H1 (cell line): ENCODE data around the gene GPSM1. TPM values are rescaled to one million over a fixed set of nuclear protein-coding genes. Genes with fewer than 3 reads are reported as not detected.

Source experiments
- CTCF ChIA-PET: fragments of 300-600 bp; sonication (Branson Sonifier 250); formaldehyde crosslinking; loops from one replicate; lab custom pipeline; 2021; ENCODE audit not compliant: partially characterized antibody; lab: Charles Lee
- POLR2A ChIA-PET: fragments of 300-600 bp; sonication (Branson Sonifier 250); formaldehyde crosslinking; loops from one replicate; lab custom pipeline; 2021; ENCODE audit warnings: inconsistent platforms; ENCODE audit not compliant: partially characterized antibody; lab: Charles Lee
- DNase-seq, 2 experiments: peaks; one replicate each; pipeline versions ENCODE4 v3.0.0 to v3.0.0-alpha.2; 2010 to 2022; ENCODE audit warnings: low spot score in 2 of 2, low read depth in 1 of 2, mixed read lengths in 1 of 2
- FAIRE-seq: peaks from 2 replicates; lab custom pipeline; 2011; peaks lifted over from hg19 to GRCh38; lab: Jason Lieb, UNC
- H2AFZ ChIP-seq: 2 replicates; pipeline ENCODE4 v1.8.1; 2012; ENCODE audit warnings: low read length, inconsistent platforms
- H2AK5ac ChIP-seq: 2 replicates; pipeline ENCODE4 v1.6.1; 2013; ENCODE audit warnings: low read depth, low read length
- H2BK120ac ChIP-seq: replicated peaks from 2 replicates; pipeline ENCODE3; 2013; ENCODE audit warnings: low read depth, low read length, inconsistent platforms
- H2BK12ac ChIP-seq: 2 replicates; pipeline ENCODE4 v1.6.1; 2013; ENCODE audit warnings: low read depth, low read length
- H2BK15ac ChIP-seq: 2 replicates; pipeline ENCODE4 v1.6.1; 2013; ENCODE audit warnings: low read length
- H2BK20ac ChIP-seq: 2 replicates; pipeline ENCODE4 v1.6.1; 2013; ENCODE audit warnings: low read length
- H2BK5ac ChIP-seq: 2 replicates; pipeline ENCODE4 v1.6.1; 2013; ENCODE audit warnings: low read depth, low read length
- H3K14ac ChIP-seq: 2 replicates; pipeline ENCODE4 v1.6.1; 2013; ENCODE audit warnings: inconsistent platforms; ENCODE audit not compliant: insufficient read length
- H3K18ac ChIP-seq: 2 replicates; pipeline ENCODE4 v1.6.1; 2013; ENCODE audit warnings: low read length; ENCODE audit errors: extremely low read depth
- H3K23ac ChIP-seq: 2 replicates; pipeline ENCODE4 v1.6.1; 2013; ENCODE audit warnings: inconsistent platforms; ENCODE audit not compliant: insufficient read length
- H3K23me2 ChIP-seq: 2 replicates; pipeline ENCODE4 v1.6.1; 2013; ENCODE audit warnings: low read depth, low read length
- H3K27ac ChIP-seq: 2 replicates; pipeline ENCODE4 v1.6.1; 2011; ENCODE audit warnings: low read depth, low read length, inconsistent platforms
- H3K27me3 ChIP-seq, 4 experiments: replicated peaks in 1 of 4; 1 replicate in 1 of 4; 2 replicates in 3 of 4; pipeline versions ENCODE4 v1.6.1 to v1.8.1; 2011 to 2013; ENCODE audit warnings: low read length in 3 of 4, mild to moderate bottlenecking in 3 of 4, inconsistent platforms in 2 of 4, mixed read lengths in 2 of 4, moderate library complexity in 1 of 4; ENCODE audit not compliant: control insufficient read depth in 3 of 4, insufficient read depth in 3 of 4; ENCODE audit errors: extremely low read depth in 1 of 4
- H3K36me3 ChIP-seq, 4 experiments: 2 replicates each; pipeline versions ENCODE4 v1.6.1 to v1.8.1; 2011 to 2013; ENCODE audit warnings: mild to moderate bottlenecking in 4 of 4, low read length in 3 of 4, moderate library complexity in 2 of 4, control low read depth in 1 of 4, inconsistent platforms in 1 of 4; ENCODE audit not compliant: insufficient read depth in 4 of 4, control insufficient read depth in 2 of 4
- H3K4ac ChIP-seq: replicated peaks from 2 replicates; pipeline ENCODE3; 2013; ENCODE audit warnings: low read length, low read depth, mixed read lengths, inconsistent platforms; ENCODE audit not compliant: insufficient read length
- H3K4me1 ChIP-seq, 4 experiments: replicated peaks in 1 of 4; 1 replicate in 1 of 4; 2 replicates in 3 of 4; pipeline versions ENCODE4 v1.6.1 to v1.8.1; 2011 to 2013; ENCODE audit warnings: low read length in 3 of 4, inconsistent platforms in 2 of 4, mixed read lengths in 1 of 4; ENCODE audit not compliant: insufficient read depth in 4 of 4, control insufficient read depth in 3 of 4
- H3K4me2 ChIP-seq, 2 experiments: 2 replicates each; pipeline versions ENCODE4 v1.6.1 to v1.8.1; 2011 to 2013; ENCODE audit warnings: low read depth in 2 of 2, low read length in 2 of 2, control low read depth in 1 of 2, inconsistent platforms in 1 of 2, mild to moderate bottlenecking in 1 of 2; ENCODE audit not compliant: insufficient read depth in 1 of 2
- H3K4me3 ChIP-seq, 4 experiments: fragments of 200-600, 300-600 bp in 1 of 4; sonication (generic), shearing (Covaris generic), sonication (Bioruptor Twin) in 1 of 4; 2 replicates each; pipeline versions ENCODE4 v1.5.1 to v1.8.1; 2011 to 2016; ENCODE audit warnings: low read length in 4 of 4, low read depth in 3 of 4, control low read depth in 2 of 4, inconsistent platforms in 2 of 4, mild to moderate bottlenecking in 2 of 4, mixed read lengths in 1 of 4, moderate library complexity in 1 of 4; ENCODE audit not compliant: insufficient read depth in 2 of 4; ENCODE audit errors: extremely low read depth in 1 of 4
- H3K56ac ChIP-seq: replicated peaks from 2 replicates; pipeline ENCODE3; 2013; ENCODE audit warnings: low read depth, mild to moderate bottlenecking, mixed read lengths, low read length, inconsistent platforms; ENCODE audit not compliant: insufficient read length
- H3K79me1 ChIP-seq: 2 replicates; pipeline ENCODE4 v1.6.1; 2013; ENCODE audit warnings: low read depth, low read length, control low read depth
- H3K79me2 ChIP-seq, 2 experiments: 2 replicates each; pipeline versions ENCODE4 v1.6.1 to v1.8.1; 2012 to 2013; ENCODE audit warnings: low read length in 2 of 2, mild to moderate bottlenecking in 2 of 2, inconsistent platforms in 1 of 2; ENCODE audit not compliant: insufficient read depth in 2 of 2, control insufficient read depth in 1 of 2
- H3K9ac ChIP-seq, 4 experiments: replicated peaks in 1 of 4; 1 replicate in 1 of 4; 2 replicates in 3 of 4; pipeline versions ENCODE4 v1.6.1 to v1.8.1; 2011 to 2013; ENCODE audit warnings: low read depth in 3 of 4, low read length in 3 of 4, control low read depth in 2 of 4, mild to moderate bottlenecking in 2 of 4, moderate library complexity in 2 of 4, inconsistent platforms in 1 of 4; ENCODE audit errors: extremely low read depth in 1 of 4
- H3K9me3 ChIP-seq, 2 experiments: 2 replicates each; pipeline versions ENCODE4 v1.6.1 to v1.8.1; 2012 to 2013; ENCODE audit warnings: mild to moderate bottlenecking in 2 of 2, moderate library complexity in 2 of 2, control low read depth in 1 of 2, inconsistent platforms in 1 of 2, low read depth in 1 of 2, low read length in 1 of 2, mixed read lengths in 1 of 2; ENCODE audit not compliant: insufficient read depth in 2 of 2
- H4K20me1 ChIP-seq, 2 experiments: replicated peaks in 1 of 2; 2 replicates each; pipeline versions ENCODE3 to v1.8.1; 2011 to 2013; ENCODE audit warnings: inconsistent platforms in 2 of 2, low read length in 2 of 2, mild to moderate bottlenecking in 1 of 2; ENCODE audit not compliant: insufficient read depth in 2 of 2, control insufficient read depth in 1 of 2
- H4K5ac ChIP-seq: 2 replicates; pipeline ENCODE4 v1.6.1; 2013; ENCODE audit warnings: low read length, low read depth, mixed read lengths, inconsistent platforms; ENCODE audit not compliant: insufficient read length
- H4K8ac ChIP-seq: 2 replicates; pipeline ENCODE4 v1.8.0; 2013; ENCODE audit warnings: mild to moderate bottlenecking, moderate library complexity, low read length, inconsistent platforms; ENCODE audit not compliant: insufficient read depth; ENCODE audit errors: extremely low read depth
- H4K91ac ChIP-seq: replicated peaks from 2 replicates; pipeline ENCODE3; 2013; ENCODE audit warnings: low read length, mixed read lengths, inconsistent platforms; ENCODE audit not compliant: insufficient read length
- RBBP5 ChIP-seq: IDR thresholded peaks from 2 replicates; pipeline ENCODE4 v1.7.1; 2012; ENCODE audit warnings: low read depth, mild to moderate bottlenecking, inconsistent platforms, low read length, moderate library complexity, borderline replicate concordance
- WGBS, 2 experiments: shearing (Covaris generic) in 1 of 2; methylation state at CpG; one replicate each; pipeline versions ENCODE4 v1.1.6 to v1.1.7; 2013 to 2015; ENCODE audit warnings: low lambda C conversion rate in 2 of 2, mixed read lengths in 2 of 2, inconsistent platforms in 1 of 2, low coverage in 1 of 2, missing lambda C conversion rate in 1 of 2; ENCODE audit not compliant: insufficient replicate concordance in 2 of 2, insufficient coverage in 1 of 2, insufficient read length in 1 of 2; ENCODE audit errors: extremely low coverage in 1 of 2, missing lambda C conversion rate in 1 of 2; 5-methylcytosine and 5-hydroxymethylcytosine counted together
- polyA plus RNA-seq, 7 experiments: library from polyadenylated mRNA; depleted of rRNA in 3 of 7; stranded (reverse) in 5 of 7; unstranded in 2 of 7; fragments of >200 nt in 5 of 7; fragments of 200-250 nt in 2 of 7; gene quantifications; 1 replicate in 5 of 7; 2 replicates in 1 of 7; 4 replicates in 1 of 7; pipeline versions ENCODE4 v1.2.1 to v1.2.3, GENCODE V29; 2011 to 2013; ENCODE audit warnings: missing spikeins in 2 of 7, mixed read lengths in 2 of 7
- total RNA-seq: library from RNA; stranded (reverse); fragmentation: NEBNext Ultra II Directional; extraction: Animal tissue kit (Norgen Biotek cat#: 25700); gene quantifications from 2 replicates; pipeline ENCODE4 v1.2.1, GENCODE V29; 2021

GPSM1 gene
- total and polyA plus RNA-seq, 2 of the 8 experiments (the other 6 are each of a cell fraction or from before 2014, with no cell fraction given), result 12.8 to 18.0 TPM

GRCh38 chr9:136304456-136304855 is 22.9 kb upstream of the GPSM1 start:
- no peak overlapping the region for H3K27ac ChIP-seq
- no peak overlapping the region for H3K56ac ChIP-seq
- H3K18ac ChIP-seq, result no peak overlapping the region
- no peak for FAIRE-seq
- H3K9ac ChIP-seq, result no peak overlapping the region
- H2BK120ac ChIP-seq, result no peak overlapping the region
- ChIA-PET CTCF (interaction anchor here (0.6 to 1.4 kb wide), 5 partner anchors 12 to 133 kb away, joined by 3 to 5 read pairs (median 3); partner anchors contain the start of gene DNLZ), POLR2A (no interaction called here)
- H3K23ac ChIP-seq, result no peak overlapping the region
- H3K4me3 ChIP-seq, result no peak overlapping the region
- no peak overlapping the region; the same call in 1 of the 2 replicates for H4K8ac ChIP-seq
- H2BK5ac ChIP-seq, result no peak overlapping the region
- peaks cover 19% of the 10 kb centered on the region for H3K23me2 ChIP-seq
- H4K91ac ChIP-seq, result no peak overlapping the region
- H3K9me3 ChIP-seq, result no peaks in the 10 kb centered on the region
- 86% methylated on average over 10 of the region's 10 CpGs; no CpG with 5 or more reads in 1 of the 2 experiments for WGBS, 2 experiments
- H2BK15ac ChIP-seq, result no peak overlapping the region
- H3K79me1 ChIP-seq, result no peaks in the 10 kb centered on the region; the same call in 1 of the 2 replicates
- H2BK12ac ChIP-seq, result no peak overlapping the region
- no peak overlapping the region for H4K5ac ChIP-seq
- no peak overlapping the region for H3K4me2 ChIP-seq
- H3K36me3 ChIP-seq, result no peaks in the 10 kb centered on the region; a peak in 1 of 8 replicates
- peaks cover 0 to 14% of the 10 kb centered on the region in 2 experiments for H4K20me1 ChIP-seq
- no peak for TF ChIP-seq RBBP5
- no peak overlapping the region for H3K14ac ChIP-seq
- no peak for DNase-seq
- no peak overlapping the region for H2AK5ac ChIP-seq
- no peaks in the 10 kb centered on the region for H3K79me2 ChIP-seq
- no peaks in the 10 kb centered on the region; a peak in 1 of 7 replicates for H3K4me1 ChIP-seq
- no peak overlapping the region for H2BK20ac ChIP-seq
- no peaks in the 10 kb centered on the region; a peak in 1 of 7 replicates for H3K27me3 ChIP-seq
- H2AFZ ChIP-seq, result no peak overlapping the region
- no peak overlapping the region for H3K4ac ChIP-seq
